Activated CD8-positive, alpha-beta memory T cell treated with anti-CD3 and anti-CD28 coated beads, Interleukin-2, amount 50 U/mL, for 48 hours (primary cell): ENCODE results near the gene NWD2.
"Not testable (repeated sequence)": the region's sequence is repeated elsewhere in the genome, so short reads cannot be mapped to it uniquely, and the experiment has no call there.

Source experiments
- DNase-seq: peaks from one replicate; pipeline ENCODE4 v3.0.0-alpha.2; 2020

NWD2 gene

GRCh38 chr4:37470245-37470644 lies 225.7 kb downstream of the NWD2 start:
- no peak for DNase-seq

DNA sequence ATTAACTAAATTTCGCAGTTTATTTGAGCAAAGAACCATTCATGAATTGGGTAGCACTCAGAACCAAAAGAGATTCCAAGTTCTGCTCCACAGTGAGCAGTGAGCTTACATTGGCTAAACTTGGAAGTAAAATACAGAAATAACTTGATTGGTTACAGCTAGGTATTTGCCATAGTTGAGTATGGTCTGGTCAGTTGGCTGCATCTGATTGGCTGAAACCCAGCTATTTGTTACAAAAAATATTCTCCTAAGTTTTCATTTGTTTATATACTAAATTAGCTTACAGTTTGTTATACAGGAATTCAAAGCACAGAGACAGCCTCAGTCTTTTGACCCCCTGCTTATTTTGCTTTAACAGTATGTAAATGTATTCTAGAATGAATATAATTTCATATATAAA lies 226.6 kb downstream of the NWD2 start:
- DNase-seq = no peak

- no peak for DNase-seq
Measured at GRCh38 chr4:37471971-37472370, 227.4 kb downstream of the NWD2 start.

GRCh38 chr4:37473807-37474206 lies 229.3 kb downstream of the NWD2 start:
- no peak for DNase-seq

GRCh38 chr4:37475087-37475486 lies 230.5 kb downstream of the NWD2 start:
- DNase-seq = no peak

DNA sequence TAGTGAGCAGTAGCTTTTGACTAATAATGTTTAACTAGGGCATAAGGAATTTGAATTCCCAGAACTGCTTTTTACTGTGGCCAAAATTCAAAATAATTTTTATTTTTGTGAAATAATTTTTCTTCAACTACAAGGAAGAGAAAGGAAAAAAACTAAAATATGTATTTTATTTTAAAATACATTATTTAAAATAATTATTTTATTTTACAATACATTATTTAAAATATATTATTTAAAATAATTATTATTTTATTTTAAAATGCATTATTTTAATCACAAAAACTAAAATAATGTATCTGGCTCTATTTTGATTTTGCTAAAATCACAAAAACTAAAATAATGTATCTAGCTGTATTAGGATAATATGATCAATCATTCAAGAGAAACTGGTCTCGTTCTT lies 231.2 kb downstream of the NWD2 start:
- no peak for DNase-seq

GRCh38 chr4:37476256-37476655 lies 231.7 kb downstream of the NWD2 start:
- DNase-seq = no peak

- DNase-seq = no peak
Measured at GRCh38 chr4:37476691-37477090, 232.1 kb downstream of the NWD2 start.

- DNase-seq = no peak
Measured at GRCh38 chr4:37477126-37477525, 232.6 kb downstream of the NWD2 start.

GRCh38 chr4:37478151-37478550 lies 233.6 kb downstream of the NWD2 start:
- DNase-seq = no peak

- no peak for DNase-seq
Measured at GRCh38 chr4:37480509-37480908, 236.0 kb downstream of the NWD2 start.

GRCh38 chr4:37481547-37482122 lies 237.1 kb downstream of the NWD2 start:
- no peak for DNase-seq

DNA sequence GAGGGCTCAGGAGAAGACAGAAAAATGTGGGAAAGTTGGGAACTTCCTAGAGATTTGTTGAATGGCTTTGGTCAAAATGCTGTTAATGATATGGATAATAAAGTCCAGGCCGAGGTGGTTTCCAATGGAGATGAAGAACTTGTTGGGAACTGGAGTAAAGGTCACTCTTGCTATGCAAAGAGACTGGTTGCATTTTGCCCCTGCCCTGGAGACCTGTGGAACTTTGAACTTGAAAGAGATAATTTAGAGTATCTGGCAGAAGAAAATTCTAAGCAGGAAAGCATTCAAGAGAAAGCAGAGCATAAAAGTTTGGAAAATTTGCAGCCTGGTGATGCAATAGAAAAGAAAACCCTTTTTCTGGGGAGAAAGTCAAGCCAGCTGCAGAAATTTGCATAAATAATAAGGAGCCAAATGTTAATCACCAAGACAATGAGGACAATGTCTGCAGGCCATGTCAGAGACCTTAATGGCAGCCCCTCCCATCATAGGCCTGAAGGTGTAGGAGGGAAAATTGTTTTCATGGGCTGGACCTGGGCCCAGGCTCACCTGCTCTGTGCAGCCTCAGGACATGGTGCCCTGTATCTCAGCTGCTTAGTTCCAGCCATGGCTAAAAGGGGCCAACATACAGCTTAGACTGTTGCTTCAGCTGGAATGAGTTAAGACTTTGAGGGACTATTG lies 237.8 kb downstream of the NWD2 start:
- no peak for DNase-seq

DNA sequence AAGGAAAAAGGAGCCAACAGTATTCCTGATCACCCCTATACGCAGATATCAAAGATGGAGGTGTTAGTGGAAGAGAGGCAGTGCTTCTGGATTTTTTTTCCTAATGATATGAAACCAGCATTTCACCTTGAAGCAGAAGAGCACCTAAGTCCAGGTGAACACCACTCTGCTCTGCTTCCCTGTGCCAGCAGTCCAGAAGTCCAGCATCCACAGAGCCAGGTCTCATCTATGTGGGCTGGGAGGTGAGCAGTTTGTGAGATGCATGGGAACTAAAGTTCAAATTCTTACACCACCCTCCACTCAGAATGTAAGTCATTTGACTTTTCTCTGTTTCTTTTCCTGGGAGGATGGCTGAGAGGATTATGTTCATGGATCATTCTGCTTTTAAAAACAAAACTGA lies 239.1 kb downstream of the NWD2 start:
- no peak for DNase-seq

DNA sequence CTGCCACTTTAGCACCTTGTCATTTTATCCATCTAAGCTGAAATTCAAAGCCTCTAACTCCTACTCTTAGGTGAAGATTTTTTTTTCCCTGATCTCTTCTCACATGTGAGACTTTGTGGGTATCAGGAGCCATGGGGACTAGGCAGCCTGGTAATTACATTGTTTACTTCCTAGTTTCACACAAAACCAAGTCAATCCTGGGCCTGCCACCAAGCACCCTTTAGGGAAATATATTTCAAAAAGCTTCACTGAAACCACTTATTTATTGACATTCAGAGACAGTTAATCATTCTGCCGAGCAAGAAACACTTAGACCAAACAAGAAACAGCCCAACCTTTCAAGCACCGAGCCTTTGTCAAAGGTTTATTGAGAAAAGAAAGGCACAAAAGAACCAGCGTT lies 241.6 kb downstream of the NWD2 start:
- DNase-seq = no peak

GRCh38 chr4:37487668-37488067 lies 243.1 kb downstream of the NWD2 start:
- no peak for DNase-seq

- DNase-seq = no peak
Measured at GRCh38 chr4:37489697-37490096, 245.2 kb downstream of the NWD2 start.

GRCh38 chr4:37490391-37491347 lies 246.1 kb downstream of the NWD2 start:
- DNase-seq = no peak

- DNase-seq = not testable (repeated sequence)
Measured at GRCh38 chr4:37495353-37495752, 250.8 kb downstream of the NWD2 start.
